ENCODE data around the gene DNAH8.

DNA sequence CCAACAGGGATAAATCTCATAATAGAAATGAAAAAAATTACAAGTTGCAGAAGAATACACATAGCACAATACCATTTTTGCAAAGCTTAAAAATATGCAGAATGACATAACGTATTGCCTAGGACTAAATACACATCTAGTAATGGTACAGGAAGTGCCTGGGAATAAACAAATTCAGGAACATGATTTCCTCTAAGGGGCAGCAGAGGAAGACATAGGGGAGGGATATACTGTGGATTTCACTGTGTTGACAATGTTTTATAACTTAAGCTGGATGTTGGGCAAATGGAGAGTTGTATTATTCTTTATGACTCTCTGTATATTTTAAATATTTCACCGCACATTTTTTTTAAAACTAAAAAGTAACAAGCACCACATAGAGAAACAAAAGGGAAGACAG, 6.6 kb upstream of the DNAH8 start:
- TF ChIP-seq, protein P1, sequence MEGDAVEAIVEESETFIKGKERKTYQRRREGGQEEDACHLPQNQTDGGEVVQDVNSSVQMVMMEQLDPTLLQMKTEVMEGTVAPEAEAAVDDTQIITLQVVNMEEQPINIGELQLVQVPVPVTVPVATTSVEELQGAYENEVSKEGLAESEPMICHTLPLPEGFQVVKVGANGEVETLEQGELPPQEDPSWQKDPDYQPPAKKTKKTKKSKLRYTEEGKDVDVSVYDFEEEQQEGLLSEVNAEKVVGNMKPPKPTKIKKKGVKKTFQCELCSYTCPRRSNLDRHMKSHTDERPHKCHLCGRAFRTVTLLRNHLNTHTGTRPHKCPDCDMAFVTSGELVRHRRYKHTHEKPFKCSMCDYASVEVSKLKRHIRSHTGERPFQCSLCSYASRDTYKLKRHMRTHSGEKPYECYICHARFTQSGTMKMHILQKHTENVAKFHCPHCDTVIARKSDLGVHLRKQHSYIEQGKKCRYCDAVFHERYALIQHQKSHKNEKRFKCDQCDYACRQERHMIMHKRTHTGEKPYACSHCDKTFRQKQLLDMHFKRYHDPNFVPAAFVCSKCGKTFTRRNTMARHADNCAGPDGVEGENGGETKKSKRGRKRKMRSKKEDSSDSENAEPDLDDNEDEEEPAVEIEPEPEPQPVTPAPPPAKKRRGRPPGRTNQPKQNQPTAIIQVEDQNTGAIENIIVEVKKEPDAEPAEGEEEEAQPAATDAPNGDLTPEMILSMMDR (IDR thresholded peaks at IDR 0.05; ENCODE audit: low read depth, low read length) = no peak
- no peak for TF ChIP-seq EZH2phosphoT487 (IDR thresholded peaks at IDR 0.05; ENCODE audit: low read depth)

Data from OCI-LY3 (cell line).